Right atrium auricular region (tissue), 2 donors: ENCODE data around the gene PALMD. TPM values are rescaled to one million over a fixed set of nuclear protein-coding genes. Genes with fewer than 3 reads are reported as not detected.
A peak's percentile ranks its signal among the peaks of the same experiment; 100 is the strongest.

Source experiments
- DNase-seq: peaks from one replicate; pipeline ENCODE4 v3.0.0-alpha.2; 2019; ENCODE audit warnings: low spot score
- H3K27ac ChIP-seq, 2 donors: fragments of 200-600 bp; sonication (generic); 1 replicate in 1 of 2; 2 replicates in 1 of 2; pipeline ENCODE4 v1.5.1; 2016 to 2019
- H3K27me3 ChIP-seq, 2 donors: fragments of 200-600 bp; sonication (generic); one replicate each; pipeline versions ENCODE4 v1.5.1 to v1.6.0; 2017 to 2019
- H3K36me3 ChIP-seq: fragments of 200-600 bp; sonication (generic); one replicate; pipeline ENCODE4 v1.5.1; 2016
- H3K4me1 ChIP-seq, 2 donors: fragments of 200-600 bp; sonication (generic); one replicate each; pipeline versions ENCODE4 v1.5.1 to v1.6.0; 2017 to 2019
- H3K4me3 ChIP-seq, 2 donors: fragments of 200-600 bp; sonication (generic); 1 replicate in 1 of 2; 2 replicates in 1 of 2; pipeline ENCODE4 v1.5.1; 2017 to 2019; ENCODE audit warnings: mild to moderate bottlenecking in 1 of 2, moderate library complexity in 1 of 2
- H3K9me3 ChIP-seq, 2 donors: fragments of 200-600 bp; sonication (generic); one replicate each; pipeline ENCODE4 v1.5.1; 2019
- CTCF ChIP-seq, 2 donors: fragments of 200-600 bp; sonication (generic); IDR thresholded peaks; one replicate each; pipeline ENCODE4 v1.5.1; 2019; ENCODE audit warnings: antibody characterized with exemption in 2 of 2
- total RNA-seq, 2 donors: library from RNA; depleted of rRNA; stranded (reverse); fragments of >200 nt; gene quantifications; one replicate each; pipeline ENCODE4 v1.1.0, GENCODE V29; 2016

The PALMD gene
- total RNA-seq, 2 donors from 2014 or later = 55.0 to 78.7 TPM

- peak; percentile 82 for DNase-seq
- H3K27ac ChIP-seq = peak overlapping the region; percentile 86 to 92
Observed at GRCh38 chr1:99648107-99648506, 2.2 kb downstream of the PALMD start.

GRCh38 chr1:99650030-99650429, 4.1 kb downstream of the PALMD start:
- no peak for TF ChIP-seq CTCF (IDR thresholded peaks at IDR 0.05)
- no peaks in the 10 kb centered on the region for H3K27me3 ChIP-seq
- peak overlapping the region in 1 of 2 donors; percentile 53 for H3K4me3 ChIP-seq
- H3K27ac ChIP-seq = peak overlapping the region; percentile 86 to 92
- peaks cover 0 to 54% of the 10 kb centered on the region in 2 donors for H3K4me1 ChIP-seq
- H3K9me3 ChIP-seq = no peaks in the 10 kb centered on the region
- DNase-seq = no peak
- H3K36me3 ChIP-seq = peaks cover 8% of the 10 kb centered on the region

More at GRCh38 chr1:99648107-99648506, 2.2 kb downstream of the PALMD start:
- H3K36me3 ChIP-seq = peaks cover 8% of the 10 kb centered on the region
- H3K4me1 ChIP-seq = peaks cover 0 to 55% of the 10 kb centered on the region in 2 donors
- no peaks in the 10 kb centered on the region for H3K9me3 ChIP-seq
- H3K27me3 ChIP-seq = no peaks in the 10 kb centered on the region
- peak in 1 of 2 donors; percentile 62 for TF ChIP-seq CTCF (IDR thresholded peaks at IDR 0.05)
- peak overlapping the region; percentile 53 to 68 for H3K4me3 ChIP-seq

GRCh38 chr1:99650773-99651437, 5.0 kb downstream of the PALMD start:
- TF ChIP-seq CTCF (IDR thresholded peaks at IDR 0.05) = no peak
- Histone ChIP-seq H3K4me3 (no peak overlapping the region), H3K36me3 (peaks cover 8% of the 10 kb centered on the region), H3K27ac (peak overlapping the region; percentile 86 to 92), H3K27me3 (no peaks in the 10 kb centered on the region), H3K4me1 (peaks cover 0 to 52% of the 10 kb centered on the region in 2 donors), H3K9me3 (no peaks in the 10 kb centered on the region)
- DNase-seq = no peak

GRCh38 chr1:99652881-99653281, 7.0 kb downstream of the PALMD start:
- peak overlapping the region; percentile 86 to 92 for H3K27ac ChIP-seq
- peaks cover 0 to 69% of the 10 kb centered on the region in 2 donors for H3K4me1 ChIP-seq
- no peak for TF ChIP-seq CTCF (IDR thresholded peaks at IDR 0.05)
- no peaks in the 10 kb centered on the region for H3K9me3 ChIP-seq
- H3K27me3 ChIP-seq = no peaks in the 10 kb centered on the region
- no peak for DNase-seq
- H3K4me3 ChIP-seq = no peak overlapping the region
- H3K36me3 ChIP-seq = peaks cover 8% of the 10 kb centered on the region

GRCh38 chr1:99655376-99655775, 9.5 kb downstream of the PALMD start:
- TF ChIP-seq CTCF (IDR thresholded peaks at IDR 0.05) = no peak
- Histone ChIP-seq H3K27me3 (no peaks in the 10 kb centered on the region), H3K27ac (peak overlapping the region; percentile 61 to 79), H3K9me3 (no peaks in the 10 kb centered on the region), H3K36me3 (no peaks in the 10 kb centered on the region), H3K4me1 (peaks cover 0 to 81% of the 10 kb centered on the region in 2 donors), H3K4me3 (no peak overlapping the region)
- no peak for DNase-seq

- H3K27me3 ChIP-seq = no peaks in the 10 kb centered on the region
- no peaks in the 10 kb centered on the region for H3K36me3 ChIP-seq
- H3K9me3 ChIP-seq = no peaks in the 10 kb centered on the region
- no peak for DNase-seq
- H3K4me1 ChIP-seq = peaks cover 0 to 81% of the 10 kb centered on the region in 2 donors
- no peak overlapping the region for H3K4me3 ChIP-seq
- TF ChIP-seq CTCF (IDR thresholded peaks at IDR 0.05) = no peak
- H3K27ac ChIP-seq = peak overlapping the region; percentile 61 to 79
Observed at GRCh38 chr1:99656701-99657100, 10.8 kb downstream of the PALMD start.
